ENCODE results near the gene INPP4B.
"Not testable (repeated sequence)": the region's sequence is repeated elsewhere in the genome, so short reads cannot be mapped to it uniquely, and the experiment has no call there.

The INPP4B gene

DNA sequence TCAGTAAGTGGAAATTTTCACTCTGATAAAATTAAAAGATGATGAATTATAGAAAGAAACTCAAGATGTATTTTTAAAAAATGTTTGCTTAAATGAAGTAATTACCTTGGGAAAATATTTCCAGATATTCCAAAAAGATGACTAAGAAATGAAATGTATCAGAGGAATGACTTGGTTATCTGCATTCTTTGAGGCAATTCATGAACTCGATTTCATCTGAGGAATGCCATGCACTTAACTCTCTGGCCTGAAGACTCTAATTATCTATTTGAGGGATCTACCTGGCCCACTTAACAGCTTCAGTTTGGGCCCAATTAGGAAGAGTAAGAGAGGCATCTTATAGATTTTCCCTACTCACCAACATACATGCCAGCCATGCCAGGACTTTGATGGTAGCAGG, 182.3 kb downstream of the INPP4B start:
- DNase-seq: no peak

DNA sequence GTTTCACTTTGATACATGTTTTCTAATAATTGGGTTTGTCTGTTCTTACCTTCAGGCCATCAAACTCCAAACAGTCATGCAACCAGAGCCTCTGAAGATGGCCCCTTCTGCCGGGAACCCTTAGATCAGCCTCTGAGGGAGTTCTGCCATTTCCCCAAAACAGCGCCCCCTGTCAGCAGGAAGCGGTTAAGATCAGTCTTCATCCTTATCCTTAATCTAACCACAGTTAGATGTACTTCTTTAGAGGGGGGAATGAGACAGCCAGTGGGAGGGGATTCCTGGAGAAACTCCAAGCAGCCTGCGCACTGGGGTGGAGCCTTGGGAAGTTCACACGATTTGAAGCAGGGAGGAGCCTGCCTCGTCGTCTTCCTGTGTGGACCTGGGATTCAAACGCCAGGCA, 185.4 kb downstream of the INPP4B start:
- no peak for DNase-seq

DNA sequence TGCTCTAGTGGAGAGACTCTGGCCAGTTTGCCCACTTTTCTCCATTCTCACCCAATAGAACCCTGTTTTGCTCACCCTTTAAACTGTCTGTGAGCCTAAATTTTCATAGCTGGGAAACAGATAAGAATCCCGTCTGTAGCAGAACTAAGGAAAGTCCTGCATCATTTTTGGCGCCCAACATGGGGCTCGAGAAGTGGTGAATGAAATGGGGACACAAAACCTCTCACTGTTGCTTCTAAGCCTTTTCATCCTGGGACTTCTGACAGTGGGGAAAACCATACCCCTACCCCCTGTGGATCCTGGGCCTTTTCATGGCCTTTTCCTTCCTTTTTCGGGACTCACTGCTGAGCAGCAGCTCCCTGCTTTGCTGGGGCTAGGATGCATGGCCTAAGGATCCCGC, 189.9 kb downstream of the INPP4B start:
- DNase-seq: peak; percentile 40 to 58

DNA sequence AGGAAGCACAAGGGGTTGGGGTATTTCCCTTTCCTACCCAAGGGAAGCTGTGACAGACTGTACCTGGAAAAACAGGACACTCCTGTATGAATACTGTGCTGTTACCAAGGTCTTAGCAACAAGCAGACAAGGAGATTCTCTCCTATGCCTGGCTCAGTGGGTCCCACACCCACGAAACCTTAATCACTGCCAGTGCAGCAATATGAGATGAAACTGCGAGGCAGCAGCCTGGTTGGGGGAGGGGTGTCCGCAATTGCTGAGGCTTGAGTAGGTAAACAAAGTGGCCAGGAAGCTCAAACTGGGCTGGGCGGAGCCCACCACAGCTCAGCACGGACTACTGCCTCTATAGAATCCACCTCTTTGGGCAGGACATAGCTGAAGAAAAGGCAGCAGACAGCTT, 197.7 kb downstream of the INPP4B start:
- no peak for DNase-seq

DNA sequence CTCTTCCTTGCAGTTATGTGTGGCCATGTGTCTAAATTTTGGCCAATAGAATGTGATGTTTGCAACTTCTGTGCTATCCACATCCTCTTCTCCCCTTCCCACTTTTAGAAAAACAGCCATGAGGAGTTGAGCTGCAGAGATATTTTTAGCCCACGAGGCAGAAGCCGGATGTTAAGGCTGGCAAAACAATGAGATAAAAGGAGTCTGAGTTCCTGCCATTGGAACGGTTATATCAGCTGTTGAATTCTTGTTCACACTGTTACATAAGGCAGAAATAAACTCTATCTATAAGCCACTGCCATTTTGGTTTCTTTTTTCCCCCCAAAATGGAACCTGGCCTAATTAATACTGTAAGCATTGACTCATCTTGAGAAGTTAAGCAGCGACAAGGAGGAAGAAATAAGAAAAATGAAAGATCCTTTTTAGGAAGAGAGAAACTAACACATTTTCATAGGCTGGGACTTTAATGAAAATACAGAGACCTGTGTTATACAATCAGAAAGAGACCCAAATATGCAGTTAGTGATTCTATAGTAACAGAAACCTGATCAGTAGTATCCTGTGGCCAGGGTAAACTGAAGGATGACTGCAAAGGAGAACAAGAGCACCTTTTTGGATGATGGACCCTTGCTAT, 200.5 kb downstream of the INPP4B start:
- no peak for DNase-seq

DNA sequence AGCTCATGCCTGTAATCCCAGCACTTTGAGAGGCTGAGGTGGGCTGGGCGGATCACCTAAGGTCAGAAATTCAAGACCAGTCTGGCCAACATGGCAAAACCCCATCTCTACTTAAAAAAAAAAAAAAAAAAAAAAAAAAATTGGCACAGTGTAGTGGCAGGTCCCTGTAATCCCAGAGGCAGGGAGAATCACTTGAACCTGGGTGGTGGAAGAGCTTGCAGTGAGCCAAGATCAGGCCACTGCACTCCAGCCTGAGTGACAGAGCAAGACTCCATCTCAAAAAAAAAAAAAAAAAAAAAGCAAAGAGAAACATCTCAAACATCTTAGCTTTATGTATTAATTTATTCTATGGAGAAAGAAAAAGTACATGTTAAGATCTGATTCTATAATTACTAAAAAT, 201.5 kb downstream of the INPP4B start:
- not testable (repeated sequence) for DNase-seq

DNA sequence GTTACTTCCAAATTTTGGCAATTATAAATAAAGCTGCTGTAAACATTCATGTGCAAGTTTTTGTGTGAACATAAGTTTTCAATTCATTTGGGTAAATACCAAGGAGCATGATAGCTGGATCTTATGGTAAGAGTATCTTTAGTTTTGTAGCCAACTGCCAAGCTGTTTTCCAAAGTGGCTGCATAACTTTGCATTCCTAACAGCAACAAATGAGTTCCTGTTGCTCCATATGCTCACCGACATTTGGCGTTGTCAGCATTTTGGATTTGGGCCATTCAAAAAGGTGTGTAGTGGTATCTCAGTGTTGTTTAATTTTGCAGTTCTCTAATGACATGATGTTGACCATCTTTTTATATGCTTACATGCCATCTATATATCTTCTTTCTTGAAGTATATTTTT, 208.5 kb downstream of the INPP4B start:
- no peak for DNase-seq

DNA sequence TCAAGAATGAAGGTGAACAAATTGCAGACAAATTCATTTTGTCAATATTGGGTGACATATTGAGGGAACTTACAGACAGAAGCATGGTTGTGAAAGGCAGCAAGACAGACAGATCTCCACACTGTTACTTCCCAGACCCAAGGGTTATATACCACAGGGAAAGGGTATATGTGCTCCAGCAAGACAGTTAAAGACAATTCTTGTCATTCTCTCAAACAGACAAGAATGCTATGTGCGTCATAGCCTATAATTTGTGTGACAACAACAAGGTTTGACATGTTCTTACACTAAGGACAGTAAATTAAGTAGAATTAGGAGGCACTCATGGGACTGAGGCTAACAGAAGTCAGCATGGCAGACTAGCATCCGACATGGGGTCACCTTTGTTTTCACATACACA, 214.3 kb downstream of the INPP4B start:
- no peak for DNase-seq

DNA sequence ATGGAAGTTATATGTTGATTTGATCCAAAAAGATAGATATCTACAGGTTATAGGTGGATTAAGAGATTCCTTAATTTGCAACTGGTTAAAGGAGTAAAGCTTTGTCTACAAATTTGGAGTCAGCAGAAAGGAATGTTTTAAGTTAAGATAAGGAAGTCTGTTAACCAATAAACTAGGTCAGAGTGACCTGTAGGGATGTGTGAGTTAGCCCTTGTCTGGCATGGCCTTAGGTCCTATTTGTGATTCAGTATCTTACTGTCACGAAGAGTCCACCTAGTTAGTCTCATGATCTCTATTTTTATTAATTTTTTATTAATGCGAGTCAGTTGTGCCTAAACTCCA, 230.8 kb downstream of the INPP4B start:
- no peak for DNase-seq

DNA sequence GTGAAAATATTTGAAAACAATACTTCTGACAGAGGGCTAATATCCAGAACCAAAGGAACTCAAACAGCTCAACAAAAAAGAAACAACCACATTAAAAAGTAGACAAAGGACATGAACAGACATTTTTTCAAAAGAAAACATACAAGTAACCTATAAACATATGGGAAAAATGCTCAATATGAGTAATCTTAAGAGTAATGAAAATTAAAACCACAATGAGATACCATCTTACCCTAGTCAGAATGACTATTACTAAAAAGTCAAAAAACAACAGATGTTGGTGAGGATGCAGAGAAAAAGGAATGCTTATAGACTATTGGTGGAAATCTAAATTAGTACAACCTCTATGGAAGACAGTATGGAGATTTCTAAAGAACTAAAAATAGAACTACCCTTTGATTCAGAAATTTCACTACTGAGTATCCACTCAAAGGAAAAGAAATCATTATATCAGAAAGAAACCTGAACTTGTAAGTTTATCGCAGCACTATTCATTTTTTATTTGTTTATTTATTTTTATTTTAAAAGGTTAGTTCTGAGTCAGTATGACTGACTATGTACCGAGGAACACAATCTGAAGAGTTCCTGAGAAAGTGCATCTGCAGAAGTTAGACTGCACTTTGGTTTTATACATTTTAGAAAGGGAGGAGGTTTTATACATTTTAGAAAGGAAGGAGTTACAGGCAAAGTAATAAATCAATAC, 231.3 kb downstream of the INPP4B start:
- no peak for DNase-seq

DNA sequence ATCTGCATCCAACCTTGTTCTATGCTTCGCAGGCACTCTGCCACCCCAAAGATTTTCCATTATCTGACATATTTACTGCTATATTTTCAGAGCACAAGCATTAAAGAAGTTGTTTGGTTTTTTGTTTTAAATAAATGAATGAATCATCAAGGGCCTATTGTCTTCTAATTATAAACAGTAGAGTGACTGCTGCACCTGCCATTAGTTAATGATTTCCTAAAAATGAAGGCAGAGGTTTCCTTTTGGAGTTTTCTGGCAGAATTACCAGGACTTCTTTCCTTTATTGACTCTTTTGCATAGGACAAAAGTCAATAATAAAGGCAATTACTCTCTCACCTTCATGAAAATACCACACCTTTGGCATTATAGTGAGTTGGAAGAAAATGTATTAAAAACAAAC, 238.1 kb downstream of the INPP4B start:
- no peak for DNase-seq

DNA sequence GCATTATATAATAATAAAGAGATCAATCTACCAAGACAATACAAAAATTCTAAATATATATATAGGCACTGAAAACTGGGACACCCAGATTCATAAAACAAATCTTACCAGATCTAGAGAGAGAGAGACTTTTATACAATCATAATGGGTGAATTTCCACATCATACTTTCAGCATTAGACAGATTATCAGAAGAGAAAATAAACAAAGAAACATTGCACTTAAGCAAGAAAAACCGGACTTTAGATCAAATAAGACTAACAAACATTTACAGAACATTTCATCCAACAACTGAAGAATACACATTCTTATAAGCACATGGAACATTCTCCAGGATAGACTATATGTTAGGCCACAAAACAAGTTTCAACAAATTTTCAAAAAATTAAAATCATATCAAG, 245.1 kb downstream of the INPP4B start:
- no peak for DNase-seq

DNA sequence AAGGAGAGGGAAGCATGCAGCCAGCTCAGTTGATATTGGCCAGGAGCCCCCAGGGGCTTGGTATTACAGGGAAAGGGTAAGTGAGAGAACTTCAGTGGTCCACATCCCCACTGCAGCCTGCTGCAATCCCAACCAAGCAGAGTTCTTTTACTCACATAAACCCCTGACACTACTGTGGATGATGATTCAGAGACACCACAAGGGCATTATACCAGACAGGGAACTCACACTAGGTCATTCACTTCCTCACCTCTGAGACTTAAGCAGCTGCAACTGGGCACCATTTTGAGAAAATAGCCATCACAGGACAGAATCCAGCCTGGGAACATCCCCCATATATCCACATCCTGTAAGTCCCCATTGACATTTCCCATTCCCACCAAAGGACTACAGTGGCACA, 248.0 kb downstream of the INPP4B start:
- DNase-seq: no peak

DNA sequence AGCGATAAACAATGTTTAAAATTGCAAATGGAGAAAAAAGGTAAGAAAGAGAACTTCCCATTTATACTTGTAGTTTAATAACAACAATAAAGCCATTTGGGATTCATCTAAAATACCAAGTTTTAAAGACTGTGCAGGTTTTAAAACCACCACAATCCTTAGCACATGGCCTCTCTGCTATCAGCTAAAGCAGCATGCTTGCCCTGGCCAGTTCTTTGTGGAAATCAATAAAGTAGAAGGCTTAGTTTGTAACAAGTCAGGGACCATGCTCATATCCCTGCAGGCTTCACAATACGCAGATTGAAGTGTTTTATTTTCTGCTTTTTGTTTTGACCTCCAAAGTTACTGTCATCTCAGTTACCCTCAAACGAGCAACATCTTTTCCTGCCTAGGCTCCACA, 249.5 kb downstream of the INPP4B start:
- no peak for DNase-seq

DNA sequence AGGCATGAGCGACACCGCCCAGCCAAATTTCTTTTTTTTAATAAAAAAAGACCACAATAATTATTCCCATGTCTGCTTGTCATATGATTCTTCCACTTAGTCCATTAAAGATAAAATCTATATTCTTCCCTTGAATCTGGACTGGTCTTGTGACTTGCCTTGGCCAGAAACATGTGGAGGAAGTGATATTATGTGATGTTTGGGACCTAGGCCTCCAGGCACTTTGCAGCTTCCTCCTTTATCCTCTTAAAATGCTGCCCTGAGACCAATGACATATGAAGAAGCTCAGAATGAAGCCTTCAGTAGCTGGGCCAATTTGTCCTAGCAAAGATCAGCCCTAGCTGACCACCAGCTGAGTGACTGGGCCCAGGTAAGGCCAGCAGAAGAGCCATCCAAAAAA, 250.0 kb downstream of the INPP4B start:
- no peak for DNase-seq

DNA sequence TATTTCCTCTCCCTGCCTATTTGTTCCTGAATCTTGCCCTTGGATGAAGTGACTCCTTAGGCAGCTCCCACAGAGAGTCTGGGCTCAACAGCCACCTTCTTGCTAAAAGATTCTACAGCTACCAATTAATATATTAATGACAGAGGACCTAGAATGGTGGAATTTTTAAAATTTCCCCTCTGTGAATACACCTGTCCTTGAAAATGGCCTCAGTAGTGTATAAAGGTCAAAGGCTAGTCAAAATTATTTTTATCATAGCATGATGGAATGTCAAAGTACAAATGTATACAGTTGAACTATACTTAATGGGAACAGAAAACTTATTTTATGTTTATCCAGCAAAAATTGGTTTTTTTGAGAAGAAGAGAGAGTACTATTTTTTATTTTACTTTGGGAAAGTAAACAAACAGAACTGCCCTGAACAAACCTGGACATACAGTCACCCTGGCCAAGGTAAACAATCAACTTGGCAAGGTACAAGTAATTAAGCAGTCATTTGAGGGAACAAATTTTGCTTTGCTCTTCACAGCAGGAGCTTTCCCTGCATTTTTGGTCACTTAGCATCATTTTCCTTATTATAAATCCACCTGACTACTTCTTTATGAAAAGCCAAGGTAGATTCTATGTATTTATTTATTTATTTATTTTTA, 250.8 kb downstream of the INPP4B start:
- no peak for DNase-seq

DNA sequence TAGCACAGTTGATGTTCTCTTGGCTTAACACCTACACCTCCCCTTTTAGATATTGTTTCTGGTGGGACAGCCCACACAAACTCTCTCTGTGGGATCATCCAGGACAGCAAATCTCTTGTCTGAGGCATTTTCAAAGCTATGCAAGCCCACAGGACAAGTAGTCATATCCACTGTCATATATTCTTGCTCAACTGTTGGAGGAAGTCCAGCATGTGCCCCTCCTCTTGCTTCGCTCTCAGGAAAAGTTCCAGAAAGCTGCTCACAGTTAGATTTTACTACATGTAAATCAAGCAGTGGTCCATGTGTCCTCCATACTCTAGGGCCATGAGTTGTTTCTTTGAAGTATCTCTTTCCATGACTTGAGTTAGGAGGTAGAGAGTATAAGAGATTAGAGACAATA, 260.7 kb downstream of the INPP4B start:
- no peak for DNase-seq

DNA sequence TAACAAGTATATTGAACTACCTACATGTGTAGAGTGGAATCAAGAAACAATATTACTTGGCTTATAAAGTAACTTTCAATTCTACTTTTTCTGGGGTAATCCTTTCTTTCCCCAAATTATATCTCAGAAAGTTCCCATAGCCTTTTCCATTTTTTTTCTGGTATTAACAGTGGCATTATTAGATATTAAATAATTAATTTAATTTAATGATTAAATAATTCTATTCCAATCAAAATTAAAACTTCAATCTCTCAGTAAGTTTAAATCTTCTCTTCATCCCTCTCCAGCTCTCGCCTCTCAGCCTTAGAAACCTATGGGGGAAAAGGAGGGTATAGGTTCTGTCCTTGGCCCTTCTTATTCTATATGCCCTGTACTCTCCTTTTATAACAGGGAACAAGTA, 262.4 kb downstream of the INPP4B start:
- DNase-seq: no peak

DNA sequence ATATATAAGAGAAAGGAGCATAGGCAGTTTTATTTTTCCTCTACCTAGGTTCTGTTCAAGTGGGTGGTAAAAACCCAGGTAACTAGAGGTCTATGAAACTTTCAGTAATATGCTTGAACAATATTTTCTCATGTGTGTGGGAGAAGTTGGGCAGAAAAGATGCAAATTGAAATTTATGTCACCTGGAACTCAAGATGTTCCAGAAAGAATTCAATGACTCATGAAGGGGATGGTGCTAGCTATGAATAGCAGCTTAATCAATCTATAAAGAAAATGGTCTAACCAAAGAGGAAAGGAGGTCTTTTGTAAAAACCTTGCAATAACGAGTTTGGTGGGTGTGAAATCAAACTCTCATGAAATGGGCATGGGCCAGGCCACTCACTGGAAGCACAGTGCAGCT, 263.8 kb downstream of the INPP4B start:
- DNase-seq: no peak

DNA sequence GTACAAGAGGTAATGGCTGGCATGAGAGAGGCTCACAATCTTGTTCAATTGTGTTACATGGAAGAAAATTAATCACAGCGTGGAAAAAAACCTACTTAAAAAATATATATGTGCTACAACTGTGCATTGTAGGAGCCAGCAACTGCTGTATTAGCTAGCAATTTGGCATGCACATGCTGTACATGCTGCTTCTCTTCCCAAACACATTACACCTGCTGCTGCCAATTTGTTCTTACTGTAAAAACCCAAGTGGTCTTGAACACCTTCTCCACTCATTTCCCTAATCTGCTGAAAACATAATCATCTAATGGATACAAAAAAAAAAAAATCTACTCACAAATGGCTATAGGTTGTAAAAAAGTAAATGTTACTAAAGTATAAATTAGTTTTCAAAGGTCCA, 264.2 kb downstream of the INPP4B start:
- DNase-seq: no peak

DNA sequence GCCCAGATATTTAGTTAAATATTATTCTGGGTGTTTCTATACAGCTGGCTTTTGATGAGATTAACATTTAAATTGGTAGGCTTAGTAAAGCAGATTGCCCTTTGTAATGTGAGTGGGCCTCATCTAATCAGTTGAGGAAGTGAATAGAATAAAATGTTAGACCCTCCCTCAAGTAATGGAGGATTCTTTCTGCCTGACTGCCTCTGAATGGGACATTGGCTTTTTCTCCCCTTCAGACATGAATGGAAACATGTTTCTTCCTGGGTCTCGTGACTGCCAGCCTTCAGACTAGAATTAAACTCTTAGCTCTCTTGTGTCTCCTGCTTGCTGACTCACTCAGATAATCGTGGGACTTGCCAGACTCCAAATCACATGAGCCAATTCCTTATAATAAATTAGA, 266.7 kb downstream of the INPP4B start:
- DNase-seq: no peak

DNA sequence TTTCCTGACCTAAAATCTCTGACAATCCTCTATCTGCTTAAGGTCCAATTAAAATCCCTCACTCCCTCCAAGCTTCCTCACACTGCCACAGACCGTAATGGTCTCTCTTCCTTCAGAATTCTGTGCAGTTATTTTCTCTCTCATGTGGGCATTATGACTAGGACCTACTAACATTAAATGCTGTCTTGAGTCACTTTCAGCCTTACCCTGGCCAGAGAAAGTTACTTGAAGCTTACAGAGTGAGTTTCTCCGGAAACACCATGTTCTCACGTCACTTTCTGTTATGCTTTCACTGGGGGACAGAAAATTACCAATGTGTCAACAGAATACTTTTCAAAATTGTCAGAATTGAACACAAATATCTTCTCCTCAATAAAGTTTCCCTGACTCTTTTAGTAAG, 271.8 kb downstream of the INPP4B start:
- DNase-seq: no peak

DNA sequence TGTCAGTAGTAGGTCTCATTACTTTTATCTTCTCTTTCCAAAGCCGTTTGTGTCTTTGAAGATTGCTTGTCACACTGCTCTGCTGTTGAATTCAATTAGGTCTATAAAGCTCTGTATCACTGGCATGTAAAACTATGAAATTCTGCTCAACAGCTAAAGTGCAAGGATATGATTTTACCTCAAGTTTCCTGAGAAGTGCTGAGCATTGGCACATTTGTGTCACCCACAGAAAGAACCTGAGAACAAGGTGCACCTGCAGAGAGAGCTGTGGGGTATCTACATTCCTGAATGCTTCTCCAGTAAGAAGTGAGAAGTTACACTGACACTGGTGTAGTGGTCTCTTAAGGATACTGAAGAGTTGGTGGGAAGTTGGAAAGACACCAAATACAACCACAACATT, 274.0 kb downstream of the INPP4B start:
- DNase-seq: no peak

DNA sequence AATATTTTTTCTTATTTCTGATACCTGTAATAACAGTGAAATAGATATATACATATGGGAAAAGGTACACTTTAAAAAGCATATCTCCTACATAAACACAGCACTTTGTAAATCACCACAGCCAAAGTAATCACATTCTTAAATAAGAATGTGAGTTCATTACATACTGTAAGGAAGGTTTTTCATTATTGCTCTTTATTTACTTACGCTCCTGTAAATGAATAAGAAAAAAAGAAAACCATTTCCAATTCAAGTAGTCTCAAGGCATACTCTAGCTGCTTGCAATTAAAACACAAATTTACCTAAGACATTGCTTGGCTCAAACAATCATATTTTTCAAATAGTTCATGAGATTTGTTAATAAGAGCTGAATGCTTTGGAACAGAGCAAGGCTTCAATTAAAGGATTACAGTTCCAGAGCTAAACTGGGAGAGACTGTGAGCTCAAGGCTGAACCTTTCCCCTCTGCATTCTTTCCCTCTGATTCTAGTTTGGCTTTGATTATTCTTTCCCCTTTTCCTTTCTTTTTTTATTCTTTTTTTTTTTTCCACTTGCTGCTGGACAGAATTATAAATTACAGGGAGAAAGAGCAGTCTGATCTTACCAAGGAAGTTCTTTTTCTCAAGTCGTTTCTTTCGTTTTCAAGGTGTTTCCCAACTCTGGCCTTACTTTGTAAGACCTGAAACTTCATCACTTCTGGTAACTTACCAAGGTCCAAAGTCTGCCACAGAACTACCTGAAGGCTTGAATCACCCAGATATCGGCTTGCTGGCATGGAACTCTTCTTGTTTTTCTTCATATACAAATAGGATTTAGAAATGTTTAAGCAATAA, 278.3 kb downstream of the INPP4B start:
- DNase-seq: no peak

Measured in activated T-cell treated with anti-CD3 and anti-CD28 coated beads, Interleukin-2, amount 50 U/mL, for 48 hours (primary cell).